K562 (cell line): Measurements from ENCODE around the gene SEPTIN1. TPM values are rescaled to one million over a fixed set of nuclear protein-coding genes. Genes with fewer than 3 reads are reported as not detected.

Source experiments
- BHLHE40 ChIP-seq: IDR thresholded peaks from 2 replicates; pipeline ENCODE4 v1.6.1; 2011; ENCODE audit warnings: low read length, improper control_type of control experiment
- EHMT2 ChIP-seq: fragments of 450-650 bp; IDR thresholded peaks from 2 replicates; pipeline ENCODE4 v1.6.1; 2018; ENCODE audit warnings: antibody characterized with exemption
- GABPA ChIP-seq: fragments of 200-800 bp; sonication (Bioruptor generic); conservative IDR thresholded peaks from 2 replicates; pipeline ENCODE4 v1.6.1; 2016; ENCODE audit warnings: low read depth, missing genetic modification characterization, missing compliant biosample characterization
- HMG20A ChIP-seq: fragments of 450-650 bp; formaldehyde crosslinking; conservative IDR thresholded peaks from 2 replicates; pipeline ENCODE4 v1.4.0; 2020; ENCODE audit warnings: mild to moderate bottlenecking, mixed read lengths
- NBN ChIP-seq: fragments of 450-650 bp; IDR thresholded peaks from 2 replicates; pipeline ENCODE4 v1.6.1; 2016; ENCODE audit warnings: low read depth, mild to moderate bottlenecking
- NCOA2 ChIP-seq, 2 experiments: fragments of 450-650 bp; IDR thresholded peaks; 2 replicates each; pipeline ENCODE4 v1.6.1; 2018; ENCODE audit warnings: mild to moderate bottlenecking in 2 of 2, moderate library complexity in 1 of 2; ENCODE audit not compliant: partially characterized antibody in 2 of 2
- NFE2 ChIP-seq: IDR thresholded peaks from 2 replicates; pipeline ENCODE4 v1.6.1; 2014; ENCODE audit warnings: antibody characterized with exemption, low read depth
- PHTF2 ChIP-seq: fragments of 250-450 bp; sonication (Bioruptor Pico); IDR thresholded peaks from 2 replicates; pipeline ENCODE4 v1.5.0; 2021; ENCODE audit warnings: mild to moderate bottlenecking
- POLR2H ChIP-seq: IDR thresholded peaks from 2 replicates; pipeline ENCODE4 v1.6.1; 2016; ENCODE audit warnings: missing genetic modification characterization, low read depth, mild to moderate bottlenecking, control low read depth, missing compliant biosample characterization, moderate library complexity
- RFX7 ChIP-seq: fragments of 250-450 bp; sonication (Bioruptor Pico); IDR thresholded peaks from 2 replicates; pipeline ENCODE4 v1.5.1; 2021; ENCODE audit warnings: mild to moderate bottlenecking
- RHOXF2B ChIP-seq: fragments of 250-450 bp; sonication (Bioruptor Pico); conservative IDR thresholded peaks from 2 replicates; pipeline ENCODE4 v1.5.1; 2021
- SIX5 ChIP-seq, 2 experiments: IDR thresholded peaks; 2 replicates each; pipeline ENCODE4 v1.6.1; 2011; ENCODE audit warnings: low read length in 2 of 2, borderline replicate concordance in 1 of 2, low read depth in 1 of 2, mild to moderate bottlenecking in 1 of 2, moderate library complexity in 1 of 2; ENCODE audit not compliant: insufficient read depth in 1 of 2
- SMAD3 ChIP-seq: fragments of 450-650 bp; formaldehyde crosslinking; conservative IDR thresholded peaks from 2 replicates; pipeline ENCODE4 v1.4.0; 2020; ENCODE audit warnings: mild to moderate bottlenecking
- SP2 ChIP-seq: IDR thresholded peaks from 2 replicates; pipeline ENCODE4 v1.6.1; 2011; ENCODE audit warnings: mild to moderate bottlenecking, low read depth, low read length, moderate library complexity; ENCODE audit not compliant: poor library complexity, severe bottlenecking; ENCODE audit errors: extremely low read depth
- TAF7 ChIP-seq: fragments of 450-650 bp; IDR thresholded peaks from 2 replicates; pipeline ENCODE4 v1.6.1; 2016; ENCODE audit warnings: missing genetic modification characterization, missing compliant biosample characterization
- TEAD1 ChIP-seq, 2 experiments: fragments of 450-650 bp in 1 of 2; sonication (generic) in 1 of 2; formaldehyde crosslinking; IDR thresholded peaks; 2 replicates each; pipeline versions ENCODE4 v1.4.0 to v1.8.0; 2020 to 2022; ENCODE audit warnings: mild to moderate bottlenecking in 2 of 2, missing genetic modification reagents in 1 of 2
- TRIM24 ChIP-seq, 2 experiments: fragments of 450-650 bp; IDR thresholded peaks; 2 replicates each; pipeline ENCODE4 v1.6.1; 2016
- XRCC3 ChIP-seq: fragments of 450-650 bp; IDR thresholded peaks from 2 replicates; pipeline ENCODE4 v1.6.1; 2017; ENCODE audit warnings: mild to moderate bottlenecking, moderate library complexity
- YY1 ChIP-seq, 3 experiments: IDR thresholded peaks; 2 replicates each; pipeline ENCODE4 v1.6.1; 2011; ENCODE audit warnings: low read length in 2 of 3, mild to moderate bottlenecking in 2 of 3, moderate library complexity in 2 of 3, borderline replicate concordance in 1 of 3, control low read depth in 1 of 3, low read depth in 1 of 3; ENCODE audit not compliant: insufficient read depth in 3 of 3, insufficient replicate concordance in 2 of 3, control insufficient read depth in 1 of 3, insufficient read length in 1 of 3; ENCODE audit errors: extremely low read depth in 1 of 3
- ZNF3 ChIP-seq: fragments of 250-450 bp; sonication (Bioruptor Pico); IDR thresholded peaks from 2 replicates; pipeline ENCODE4 v1.5.0; 2021; ENCODE audit warnings: mild to moderate bottlenecking, moderate library complexity
- ZNF785 ChIP-seq: fragments of 250-450 bp; sonication (Bioruptor Pico); IDR thresholded peaks from 2 replicates; pipeline ENCODE4 v1.4.0; 2020; ENCODE audit warnings: mild to moderate bottlenecking
- polyA plus RNA-seq, 8 experiments: library from polyadenylated mRNA; depleted of rRNA in 4 of 8; stranded (reverse) in 5 of 8; unstranded in 3 of 8; fragments of >200 nt; fragmentation: Nextera tagmentation in 2 of 8; fragmentation: Illumina TruSeq in 1 of 8; extraction: Ambion mirVana in 2 of 8; extraction: Trizol in 1 of 8; gene quantifications; 2 replicates each; pipeline versions ENCODE4 v1.2.1 to v1.2.3, GENCODE V29; 2011 to 2014; ENCODE audit warnings: inconsistent platforms in 1 of 8, missing spikeins in 1 of 8
- total RNA-seq, 7 experiments: library from RNA; depleted of rRNA in 6 of 7; stranded (reverse); fragments of >200 nt in 6 of 7; fragmentation: Illumina TruSeq in 2 of 7; extraction: Trizol in 2 of 7; gene quantifications; 2 replicates each; pipeline versions ENCODE4 v1.2.1 to v1.2.3, GENCODE V29; 2011 to 2021; ENCODE audit warnings: low replicate concordance in 1 of 7
- TF ChIP-seq, protein P1 (sequence below): sonication (generic); IDR thresholded peaks from 2 replicates; pipeline ENCODE4 v1.6.1; 2016
- TF ChIP-seq, protein P2 (sequence below): fragments of 450-650 bp; IDR thresholded peaks from 2 replicates; pipeline ENCODE4 v1.6.1; 2016; ENCODE audit warnings: missing biosample characterization, missing genetic modification characterization
- TF ChIP-seq, protein P3 (sequence below): IDR thresholded peaks from 2 replicates; pipeline ENCODE4 v1.6.1; 2011; ENCODE audit not compliant: insufficient read length; ENCODE audit errors: extremely low read depth
- TF ChIP-seq, protein P4 (sequence below): fragments of 450-650 bp; IDR thresholded peaks from 2 replicates; pipeline ENCODE4 v1.6.1; 2014; ENCODE audit warnings: low read depth, mild to moderate bottlenecking, moderate library complexity, borderline replicate concordance

The SEPTIN1 gene
- total and polyA plus RNA-seq, 9 of the 15 experiments (the other 6 are each of a cell fraction or from before 2014, with no cell fraction given) = 0.23 to 5.6 (median 1.7) TPM; not detected in 1

DNA sequence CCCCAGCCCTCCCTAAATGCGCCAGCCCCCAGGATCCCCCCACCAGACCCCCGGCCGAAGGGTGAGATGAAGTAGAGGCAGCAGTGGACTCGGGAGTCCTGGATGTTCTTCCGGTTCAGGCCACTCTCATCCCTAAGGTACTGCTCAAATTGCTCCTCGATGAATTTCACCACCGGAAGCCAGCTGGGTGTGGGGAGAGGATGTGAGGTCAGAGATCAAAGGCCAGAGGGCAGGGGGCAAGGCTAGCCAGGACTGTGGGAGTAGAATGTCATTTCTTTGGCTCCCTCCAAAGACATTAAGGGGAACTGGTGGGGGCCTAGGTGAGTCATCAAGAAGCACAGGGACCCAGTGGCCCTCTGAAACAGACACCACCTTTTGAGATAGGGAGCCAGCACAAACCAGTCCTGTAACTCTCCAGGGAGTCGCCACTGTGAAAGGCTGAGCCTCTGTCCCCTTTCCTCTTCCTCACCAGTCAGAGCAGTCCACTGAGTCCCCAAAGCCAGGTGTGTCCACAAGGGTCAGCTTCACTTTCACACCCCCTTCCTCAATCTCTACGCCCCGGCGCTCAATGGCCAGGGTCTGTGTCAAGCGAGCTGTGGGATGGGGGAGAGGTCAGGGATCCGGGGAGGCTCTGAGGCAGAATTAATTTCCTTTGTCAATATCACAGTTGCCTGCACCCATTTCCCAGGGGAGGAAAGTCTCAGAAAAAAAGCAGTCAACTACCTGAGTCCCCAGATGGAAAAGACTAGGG lies 895 bp downstream of the SEPTIN1 start (continued):
- TF ChIP-seq TAF7 (tag) (no peak), SIX5 (IDR thresholded peaks at IDR 0.05; ENCODE audit: borderline replicate concordance in 1 of 2, insufficient read depth in 1 of 2, low read depth in 1 of 2, low read length in 2 of 2) (no peak), RHOXF2B (CRISPR knock-in tag) (no peak), ZNF785 (CRISPR knock-in tag) (no peak), NBN (no peak), ZNF3 (0 out of 2 replicates have a peak, but pooled peaks have one; percentile 23), SP2 (no peak), GABPA (tag) (peak; percentile 86), POLR2H (tag) (no peak), TRIM24 (IDR thresholded peaks at IDR 0.05) (peak; percentile 36 to 74; a peak in 3 of 4 replicates), RFX7 (CRISPR knock-in tag) (no peak), YY1 (IDR thresholded peaks at IDR 0.05; ENCODE audit: borderline replicate concordance in 1 of 3, control insufficient read depth in 1 of 3, extremely low read depth in 1 of 3, insufficient read depth in 3 of 3, insufficient read length in 1 of 3, insufficient replicate concordance in 2 of 3, low read depth in 1 of 3, low read length in 2 of 3) (peak in 1 of 3 experiments; percentile 43), TEAD1 (CRISPR knock-in tag; IDR thresholded peaks at IDR 0.05) (no peak), EHMT2 (no peak), SMAD3 (CRISPR knock-in tag) (no peak), NFE2 (peak; percentile 77), XRCC3 (no peak), BHLHE40 (no peak), NCOA2 (IDR thresholded peaks at IDR 0.05; ENCODE audit: partially characterized antibody in 2 of 2) (no peak), PHTF2 (CRISPR knock-in tag) (no peak), HMG20A (CRISPR knock-in tag) (no peak)
- TF ChIP-seq, protein P1, sequence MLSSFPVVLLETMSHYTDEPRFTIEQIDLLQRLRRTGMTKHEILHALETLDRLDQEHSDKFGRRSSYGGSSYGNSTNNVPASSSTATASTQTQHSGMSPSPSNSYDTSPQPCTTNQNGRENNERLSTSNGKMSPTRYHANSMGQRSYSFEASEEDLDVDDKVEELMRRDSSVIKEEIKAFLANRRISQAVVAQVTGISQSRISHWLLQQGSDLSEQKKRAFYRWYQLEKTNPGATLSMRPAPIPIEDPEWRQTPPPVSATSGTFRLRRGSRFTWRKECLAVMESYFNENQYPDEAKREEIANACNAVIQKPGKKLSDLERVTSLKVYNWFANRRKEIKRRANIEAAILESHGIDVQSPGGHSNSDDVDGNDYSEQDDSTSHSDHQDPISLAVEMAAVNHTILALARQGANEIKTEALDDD = peak; percentile 51; the same call in 1 of the 2 replicates
- TF ChIP-seq, protein P2, sequence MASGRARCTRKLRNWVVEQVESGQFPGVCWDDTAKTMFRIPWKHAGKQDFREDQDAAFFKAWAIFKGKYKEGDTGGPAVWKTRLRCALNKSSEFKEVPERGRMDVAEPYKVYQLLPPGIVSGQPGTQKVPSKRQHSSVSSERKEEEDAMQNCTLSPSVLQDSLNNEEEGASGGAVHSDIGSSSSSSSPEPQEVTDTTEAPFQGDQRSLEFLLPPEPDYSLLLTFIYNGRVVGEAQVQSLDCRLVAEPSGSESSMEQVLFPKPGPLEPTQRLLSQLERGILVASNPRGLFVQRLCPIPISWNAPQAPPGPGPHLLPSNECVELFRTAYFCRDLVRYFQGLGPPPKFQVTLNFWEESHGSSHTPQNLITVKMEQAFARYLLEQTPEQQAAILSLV = no peak
- TF ChIP-seq, protein P3, sequence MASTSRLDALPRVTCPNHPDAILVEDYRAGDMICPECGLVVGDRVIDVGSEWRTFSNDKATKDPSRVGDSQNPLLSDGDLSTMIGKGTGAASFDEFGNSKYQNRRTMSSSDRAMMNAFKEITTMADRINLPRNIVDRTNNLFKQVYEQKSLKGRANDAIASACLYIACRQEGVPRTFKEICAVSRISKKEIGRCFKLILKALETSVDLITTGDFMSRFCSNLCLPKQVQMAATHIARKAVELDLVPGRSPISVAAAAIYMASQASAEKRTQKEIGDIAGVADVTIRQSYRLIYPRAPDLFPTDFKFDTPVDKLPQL = peak; percentile 36
- TF ChIP-seq, protein P4, sequence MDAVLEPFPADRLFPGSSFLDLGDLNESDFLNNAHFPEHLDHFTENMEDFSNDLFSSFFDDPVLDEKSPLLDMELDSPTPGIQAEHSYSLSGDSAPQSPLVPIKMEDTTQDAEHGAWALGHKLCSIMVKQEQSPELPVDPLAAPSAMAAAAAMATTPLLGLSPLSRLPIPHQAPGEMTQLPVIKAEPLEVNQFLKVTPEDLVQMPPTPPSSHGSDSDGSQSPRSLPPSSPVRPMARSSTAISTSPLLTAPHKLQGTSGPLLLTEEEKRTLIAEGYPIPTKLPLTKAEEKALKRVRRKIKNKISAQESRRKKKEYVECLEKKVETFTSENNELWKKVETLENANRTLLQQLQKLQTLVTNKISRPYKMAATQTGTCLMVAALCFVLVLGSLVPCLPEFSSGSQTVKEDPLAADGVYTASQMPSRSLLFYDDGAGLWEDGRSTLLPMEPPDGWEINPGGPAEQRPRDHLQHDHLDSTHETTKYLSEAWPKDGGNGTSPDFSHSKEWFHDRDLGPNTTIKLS = peak; percentile 48; the same call in 1 of the 2 replicates
